ENCODE measurements around the gene EIF2D. TPM values are rescaled to one million over a fixed set of nuclear protein-coding genes. Genes with fewer than 3 reads are reported as not detected.

Gene EIF2D
- total and polyA plus RNA-seq, 5 donors = 23.0 to 28.0 (median 25.0) TPM

DNA sequence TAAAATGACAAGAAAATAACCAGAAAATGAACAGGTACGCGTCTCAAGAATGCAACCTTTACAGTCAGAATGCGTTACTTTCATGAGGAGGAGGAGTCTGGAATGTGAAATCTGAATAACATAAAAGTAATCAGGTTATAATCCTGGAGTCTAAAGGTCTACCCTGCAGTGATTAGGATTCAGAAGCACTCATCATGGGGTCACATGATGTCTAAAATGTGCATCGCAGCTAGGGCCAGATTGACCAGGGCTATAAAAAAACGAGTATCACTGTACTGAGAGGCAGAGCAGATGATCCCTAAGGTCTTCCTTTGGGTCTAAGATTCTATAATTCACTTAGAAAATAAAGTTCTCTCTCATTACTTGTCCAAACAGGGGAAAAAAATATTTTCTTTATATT, 7.4 kb downstream of the EIF2D start:
- Histone ChIP-seq H3K4me3 (ENCODE audit: low read length) (no peak overlapping the region), H3K9me3 (ENCODE audit: control insufficient read depth, low read length) (no peaks in the 10 kb centered on the region), H3K4me1 (ENCODE audit: control insufficient read depth, insufficient read depth, low read length) (no peaks in the 10 kb centered on the region), H3K27ac (ENCODE audit: low read length) (no peak overlapping the region), H3K27me3 (ENCODE audit: control insufficient read depth, insufficient read depth) (no peaks in the 10 kb centered on the region)
- DNase-seq = no peak
- ATAC-seq = no peak
- intact Hi-C loops (cut with DNase I) = no loop called here
- 75% methylated on average over 5 of the region's 5 CpGs for WGBS

DNA sequence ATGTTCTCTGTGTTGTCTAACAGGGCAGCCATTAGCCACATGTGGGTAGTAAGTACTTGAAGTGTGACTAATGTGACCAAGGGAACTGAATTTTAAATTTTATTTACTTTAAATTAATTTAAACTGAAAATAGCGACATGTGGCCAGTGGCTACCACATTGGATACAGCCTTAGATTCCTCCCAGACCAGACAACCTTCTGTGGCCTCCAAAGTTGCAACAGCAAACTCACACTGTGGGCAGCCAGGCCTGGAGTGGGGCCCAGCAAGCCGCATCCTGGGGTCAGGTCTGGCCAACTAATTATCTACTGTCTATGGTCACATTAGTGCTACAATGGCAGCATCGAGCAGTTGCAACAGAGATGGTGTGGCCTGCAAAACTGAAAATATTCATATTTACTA, 11.7 kb downstream of the EIF2D start:
- Histone ChIP-seq H3K27me3 (ENCODE audit: control insufficient read depth, insufficient read depth) (no peaks in the 10 kb centered on the region), H3K4me1 (ENCODE audit: control insufficient read depth, insufficient read depth, low read length) (no peaks in the 10 kb centered on the region), H3K27ac (ENCODE audit: low read length) (no peak overlapping the region), H3K9me3 (ENCODE audit: control insufficient read depth, low read length) (no peaks in the 10 kb centered on the region), H3K4me3 (ENCODE audit: low read length) (no peak overlapping the region)
- WGBS = 87% methylated on average over 3 of the region's 3 CpGs
- intact Hi-C loops (cut with DNase I) = no loop called here
- ATAC-seq (no peak), DNase-seq (no peak)

DNA sequence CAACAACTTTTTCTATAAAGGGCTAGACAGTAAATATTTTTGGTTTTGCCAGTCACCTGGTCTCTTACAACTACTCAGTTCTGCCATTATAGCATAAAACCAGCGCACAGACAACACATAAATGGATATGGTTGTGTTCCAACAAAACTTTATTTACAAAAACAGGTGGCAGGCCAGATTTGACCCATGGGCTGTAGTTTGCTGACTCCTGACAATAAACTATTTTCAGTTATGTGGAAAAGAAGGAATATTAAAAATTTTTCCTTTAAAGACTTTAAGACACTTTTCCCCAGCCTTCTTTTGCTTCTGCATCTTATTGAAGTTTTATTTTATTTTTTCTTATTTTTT, 16.0 kb downstream of the EIF2D start:
- WGBS = 100% methylated on average over 1 of the region's 1 CpG

DNA sequence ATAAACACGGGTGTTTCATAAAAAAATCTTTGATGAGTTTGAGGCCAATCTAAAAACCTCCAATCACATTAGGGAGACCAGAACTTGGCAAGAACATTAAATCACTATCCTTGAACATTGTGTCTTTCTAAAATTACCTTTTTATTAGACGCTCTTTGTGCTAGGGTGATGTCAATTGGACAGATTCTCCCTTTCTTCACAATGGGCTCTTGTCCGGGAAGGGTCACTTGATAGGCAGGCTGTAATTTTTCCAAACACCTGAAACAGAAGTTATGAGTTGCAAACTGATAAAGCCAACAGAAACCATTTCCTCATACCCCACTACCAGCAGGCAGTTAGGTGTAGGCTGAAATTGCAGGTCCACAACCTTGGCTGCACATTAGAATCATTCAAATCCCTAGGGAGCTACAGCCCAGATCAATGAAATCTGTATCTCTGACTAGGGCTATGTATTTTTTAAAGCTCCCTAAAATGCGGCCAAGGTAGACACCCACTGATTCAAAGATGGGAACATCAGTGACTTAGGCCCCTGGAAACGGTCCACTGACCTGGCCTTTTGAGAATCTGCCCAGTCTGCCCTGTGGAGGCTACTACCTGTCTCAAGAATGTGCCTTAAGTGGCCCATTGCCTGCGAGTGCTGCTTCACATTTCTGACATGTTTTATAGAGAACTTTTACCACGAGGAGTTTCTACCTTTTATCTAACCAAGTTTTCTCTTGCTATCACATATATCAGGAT, 16.5 kb downstream of the EIF2D start:
- H3K27ac ChIP-seq (ENCODE audit: low read length) = no peak overlapping the region
- ATAC-seq (no peak), DNase-seq (no peak)
- 87% methylated on average over 7 of the region's 7 CpGs for WGBS
- H3K9me3 ChIP-seq (ENCODE audit: control insufficient read depth, low read length) = no peaks in the 10 kb centered on the region
- no peaks in the 10 kb centered on the region for H3K27me3 ChIP-seq (ENCODE audit: control insufficient read depth, insufficient read depth)
- no peaks in the 10 kb centered on the region for H3K4me1 ChIP-seq (ENCODE audit: control insufficient read depth, insufficient read depth, low read length)
- H3K4me3 ChIP-seq (ENCODE audit: low read length) = no peak overlapping the region
- intact Hi-C loops (cut with DNase I) = no loop called here

More for the DNA sequence above, 16.0 kb downstream of the EIF2D start:
- Histone ChIP-seq H3K27ac (ENCODE audit: low read length) (no peak overlapping the region), H3K9me3 (ENCODE audit: control insufficient read depth, low read length) (no peaks in the 10 kb centered on the region), H3K4me1 (ENCODE audit: control insufficient read depth, insufficient read depth, low read length) (no peaks in the 10 kb centered on the region), H3K4me3 (ENCODE audit: low read length) (no peak overlapping the region), H3K27me3 (ENCODE audit: control insufficient read depth, insufficient read depth) (no peaks in the 10 kb centered on the region)
- no peak for DNase-seq
- no peak for ATAC-seq
- intact Hi-C loops (cut with DNase I) = no loop called here

DNA sequence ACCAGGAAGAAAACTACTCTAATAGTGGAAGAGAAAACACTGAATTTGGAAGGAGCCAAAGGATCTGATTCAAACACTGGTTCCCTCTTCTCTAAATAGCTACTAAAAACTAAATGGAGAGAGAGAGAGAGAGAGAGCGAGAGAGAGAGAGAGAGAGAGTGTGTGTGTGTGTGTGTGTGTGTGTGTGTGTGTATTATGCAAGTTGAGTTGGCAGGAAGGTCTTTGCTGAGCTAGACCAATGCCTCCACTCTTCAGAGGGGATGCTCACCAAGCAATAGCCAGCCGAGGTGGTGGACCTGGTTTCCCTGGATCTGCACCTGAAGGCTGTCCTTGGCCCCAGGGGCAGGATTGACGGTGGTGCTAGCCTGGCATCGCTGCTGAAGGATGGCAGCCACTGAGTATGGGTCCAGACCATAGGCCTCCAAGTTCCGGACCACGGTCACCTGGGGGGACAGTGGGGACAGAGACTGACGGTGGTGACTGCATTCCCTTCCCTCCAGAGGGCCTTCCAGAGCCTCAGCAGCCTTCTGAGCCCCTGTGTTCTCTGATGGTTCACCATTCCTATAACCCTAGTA, 18.8 kb downstream of the EIF2D start:
- 93% methylated on average over 7 of the region's 7 CpGs for WGBS
- ATAC-seq (no peak), DNase-seq (no peak)
- Histone ChIP-seq H3K4me1 (ENCODE audit: control insufficient read depth, insufficient read depth, low read length) (no peaks in the 10 kb centered on the region), H3K9me3 (ENCODE audit: control insufficient read depth, low read length) (no peaks in the 10 kb centered on the region), H3K27ac (ENCODE audit: low read length) (no peak overlapping the region), H3K27me3 (ENCODE audit: control insufficient read depth, insufficient read depth) (no peaks in the 10 kb centered on the region), H3K4me3 (ENCODE audit: low read length) (no peak overlapping the region)
- intact Hi-C loops (cut with DNase I) = no loop called here

DNA sequence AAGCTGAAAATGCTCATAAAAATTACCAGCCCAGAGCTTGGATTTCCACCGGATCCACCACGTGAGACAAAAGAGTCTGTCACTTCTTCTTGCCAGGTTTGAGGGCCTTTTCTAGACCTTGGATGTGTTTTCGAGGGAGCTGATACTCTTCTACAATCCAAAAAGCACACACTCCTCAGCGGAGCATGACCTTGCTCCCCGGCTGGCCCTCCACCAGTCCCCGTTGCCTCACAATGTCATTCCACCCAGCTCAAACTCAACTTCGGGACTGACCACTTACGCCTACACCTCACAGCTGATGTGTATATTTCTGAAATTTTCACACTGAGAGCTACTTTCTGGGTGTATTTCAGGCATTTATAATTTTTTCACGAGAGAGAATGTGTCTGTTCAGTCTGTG, 20.6 kb downstream of the EIF2D start:
- WGBS = 91% methylated on average over 9 of the region's 9 CpGs
- Histone ChIP-seq H3K9me3 (ENCODE audit: control insufficient read depth, low read length) (no peaks in the 10 kb centered on the region), H3K4me1 (ENCODE audit: control insufficient read depth, insufficient read depth, low read length) (no peaks in the 10 kb centered on the region), H3K27me3 (ENCODE audit: control insufficient read depth, insufficient read depth) (no peaks in the 10 kb centered on the region), H3K4me3 (ENCODE audit: low read length) (no peak overlapping the region), H3K27ac (ENCODE audit: low read length) (no peak overlapping the region)
- intact Hi-C loops (cut with DNase I) = no loop called here
- no peak for ATAC-seq
- DNase-seq = no peak

DNA sequence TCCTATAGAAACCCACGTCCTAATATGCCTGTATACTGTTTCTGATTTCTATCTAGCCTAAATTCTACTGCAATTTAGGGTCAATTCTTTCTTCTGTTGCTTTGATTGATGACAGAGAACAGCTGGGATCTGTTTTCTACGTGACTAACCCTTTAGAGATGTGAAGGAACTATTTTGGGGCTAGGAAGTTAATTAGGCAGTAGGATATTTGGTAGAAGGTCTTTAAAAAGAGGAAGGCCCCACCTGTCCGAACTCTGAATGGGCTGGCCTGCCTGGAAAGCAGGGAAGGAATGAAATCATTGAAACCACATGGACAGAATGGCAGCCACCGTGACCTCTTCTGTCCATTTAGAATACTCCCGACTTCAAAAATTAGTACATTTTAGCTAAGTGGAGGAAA, 21.0 kb downstream of the EIF2D start:
- 81% methylated on average over 5 of the region's 5 CpGs for WGBS
- DNase-seq = no peak
- no peaks in the 10 kb centered on the region for H3K4me1 ChIP-seq (ENCODE audit: control insufficient read depth, insufficient read depth, low read length)
- H3K27ac ChIP-seq (ENCODE audit: low read length) = no peak overlapping the region
- no peak overlapping the region for H3K4me3 ChIP-seq (ENCODE audit: low read length)
- H3K27me3 ChIP-seq (ENCODE audit: control insufficient read depth, insufficient read depth) = no peaks in the 10 kb centered on the region
- intact Hi-C loops (cut with DNase I) = no loop called here
- no peak for ATAC-seq
- H3K9me3 ChIP-seq (ENCODE audit: control insufficient read depth, low read length) = no peaks in the 10 kb centered on the region

DNA sequence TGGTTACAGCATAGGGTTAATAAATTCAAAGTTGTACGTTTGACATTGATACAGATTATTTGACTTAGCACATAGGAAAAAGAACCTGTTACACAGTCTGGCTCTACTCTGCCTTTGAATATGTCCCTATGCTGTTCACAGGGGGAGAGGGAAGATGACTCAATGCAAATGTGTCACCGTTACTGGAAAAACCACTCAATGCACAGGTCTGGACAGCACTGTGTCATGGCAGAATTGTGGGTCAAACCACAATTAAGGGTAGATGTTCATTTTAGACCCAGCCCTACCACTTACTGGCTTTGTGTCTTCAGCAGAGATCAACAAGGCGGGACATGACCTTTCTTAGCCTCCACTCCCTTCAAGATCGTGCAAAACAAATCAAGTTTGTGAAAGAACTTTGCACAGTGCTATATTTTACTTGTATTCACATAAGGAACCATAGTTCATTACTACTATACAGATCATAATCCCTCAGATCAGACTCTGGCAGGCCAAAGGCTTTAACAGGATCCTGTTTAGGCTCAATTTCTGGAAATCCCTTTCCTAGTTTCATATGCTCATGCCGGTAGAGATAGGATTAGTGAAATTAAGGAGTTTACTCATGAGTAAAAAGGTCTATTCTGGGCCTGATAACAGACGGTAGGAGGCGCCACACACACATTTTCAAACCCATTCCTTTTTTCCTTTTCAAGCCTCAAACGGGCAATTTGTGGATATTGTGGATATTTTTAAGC, 22.1 kb downstream of the EIF2D start:
- no peaks in the 10 kb centered on the region for H3K9me3 ChIP-seq (ENCODE audit: control insufficient read depth, low read length)
- intact Hi-C loops (cut with DNase I) = no loop called here
- no peak overlapping the region for H3K4me3 ChIP-seq (ENCODE audit: low read length)
- ATAC-seq (no peak), DNase-seq (no peak)
- WGBS = 57% methylated on average over 8 of the region's 8 CpGs
- H3K27ac ChIP-seq (ENCODE audit: low read length) = no peak overlapping the region
- H3K4me1 ChIP-seq (ENCODE audit: control insufficient read depth, insufficient read depth, low read length) = no peaks in the 10 kb centered on the region
- H3K27me3 ChIP-seq (ENCODE audit: control insufficient read depth, insufficient read depth) = no peaks in the 10 kb centered on the region

DNA sequence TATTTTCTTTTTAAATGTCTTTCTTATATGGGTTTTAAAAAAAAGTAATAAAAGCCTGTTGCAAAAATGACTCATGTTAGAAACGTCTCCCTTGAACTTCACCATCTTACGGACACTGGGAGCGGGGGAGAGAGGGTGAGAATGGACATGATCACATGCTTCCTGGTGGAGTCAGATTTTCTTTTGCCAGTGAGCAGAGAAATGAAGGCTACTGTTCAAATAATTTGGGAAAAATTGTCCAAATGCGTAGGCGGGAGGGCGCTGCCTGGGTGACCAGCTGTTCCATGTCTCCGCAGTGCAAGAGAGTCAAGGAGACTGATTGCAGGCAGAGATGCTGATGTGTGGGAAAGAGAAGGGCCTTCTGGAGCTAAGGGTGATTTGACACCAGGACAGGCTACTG, 23.1 kb downstream of the EIF2D start:
- ATAC-seq (peak; percentile 69 to 72), DNase-seq (peak; percentile 57 to 78 (median 70))
- WGBS = 61% methylated on average over 7 of the region's 7 CpGs
- Histone ChIP-seq H3K27ac (ENCODE audit: low read length) (no peak overlapping the region), H3K4me3 (ENCODE audit: low read length) (no peak overlapping the region), H3K4me1 (ENCODE audit: control insufficient read depth, insufficient read depth, low read length) (no peaks in the 10 kb centered on the region), H3K27me3 (ENCODE audit: control insufficient read depth, insufficient read depth) (no peaks in the 10 kb centered on the region), H3K9me3 (ENCODE audit: control insufficient read depth, low read length) (no peaks in the 10 kb centered on the region)
- intact Hi-C loops (cut with DNase I) = no loop called here

DNA sequence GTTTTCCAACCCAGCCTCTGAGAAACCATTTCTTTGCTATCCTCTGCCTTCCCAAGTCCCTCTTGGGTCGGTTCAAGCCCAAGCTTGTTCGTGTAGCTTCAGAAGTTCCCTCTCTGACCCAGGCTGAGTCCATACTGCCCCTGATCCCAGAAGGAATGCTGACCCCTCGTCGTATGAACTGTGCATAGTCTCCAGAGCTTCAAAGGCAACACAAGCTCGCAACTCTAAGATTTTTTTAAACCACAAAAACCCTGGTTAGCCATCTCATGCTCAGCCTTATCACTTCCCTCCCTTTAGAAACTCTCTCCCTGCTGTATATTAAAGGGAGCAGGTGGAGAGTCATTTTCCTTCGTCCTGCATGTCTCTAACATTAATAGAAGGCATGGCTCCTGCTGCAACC, 23.8 kb downstream of the EIF2D start:
- DNase-seq = no peak
- intact Hi-C loops (cut with DNase I) = no loop called here
- H3K4me3 ChIP-seq (ENCODE audit: low read length) = no peak overlapping the region
- 74% methylated on average over 6 of the region's 6 CpGs for WGBS
- H3K9me3 ChIP-seq (ENCODE audit: control insufficient read depth, low read length) = no peaks in the 10 kb centered on the region
- ATAC-seq = no peak
- no peaks in the 10 kb centered on the region for H3K27me3 ChIP-seq (ENCODE audit: control insufficient read depth, insufficient read depth)
- no peaks in the 10 kb centered on the region for H3K4me1 ChIP-seq (ENCODE audit: control insufficient read depth, insufficient read depth, low read length)
- H3K27ac ChIP-seq (ENCODE audit: low read length) = no peak overlapping the region

DNA sequence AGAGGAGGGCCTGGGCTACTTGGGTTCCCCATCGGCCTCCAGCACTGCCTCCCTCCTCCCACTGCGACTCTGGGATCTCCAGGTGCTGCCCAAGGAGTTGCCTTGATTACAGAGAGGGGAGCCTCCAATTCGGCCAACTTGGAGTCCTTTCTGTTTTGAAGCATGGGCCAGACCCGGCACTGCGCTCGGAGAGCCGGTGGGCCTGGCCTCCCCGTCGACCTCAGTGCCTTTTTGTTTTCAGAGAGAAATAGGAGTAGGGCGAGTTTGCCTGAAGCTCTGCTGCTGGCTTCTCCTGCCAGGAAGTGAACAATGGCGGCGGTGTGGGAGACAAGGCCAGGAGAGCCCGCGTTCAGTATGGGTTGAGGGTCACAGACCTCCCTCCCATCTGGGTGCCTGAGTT, 24.4 kb downstream of the EIF2D start:
- intact Hi-C loops (cut with DNase I) = no loop called here

More for the DNA sequence above, 24.4 kb downstream of the EIF2D start:
- Histone ChIP-seq H3K4me3 (ENCODE audit: low read length) (no peak overlapping the region), H3K4me1 (ENCODE audit: control insufficient read depth, insufficient read depth, low read length) (no peaks in the 10 kb centered on the region), H3K27ac (ENCODE audit: low read length) (no peak overlapping the region), H3K9me3 (ENCODE audit: control insufficient read depth, low read length) (no peaks in the 10 kb centered on the region), H3K27me3 (ENCODE audit: control insufficient read depth, insufficient read depth) (no peaks in the 10 kb centered on the region)
- 86% methylated on average over 14 of the region's 14 CpGs for WGBS
- ATAC-seq (no peak), DNase-seq (peak in 1 of 3 donors; percentile 39)
